ENCODE measurements around the gene GLT8D2.

DNA sequence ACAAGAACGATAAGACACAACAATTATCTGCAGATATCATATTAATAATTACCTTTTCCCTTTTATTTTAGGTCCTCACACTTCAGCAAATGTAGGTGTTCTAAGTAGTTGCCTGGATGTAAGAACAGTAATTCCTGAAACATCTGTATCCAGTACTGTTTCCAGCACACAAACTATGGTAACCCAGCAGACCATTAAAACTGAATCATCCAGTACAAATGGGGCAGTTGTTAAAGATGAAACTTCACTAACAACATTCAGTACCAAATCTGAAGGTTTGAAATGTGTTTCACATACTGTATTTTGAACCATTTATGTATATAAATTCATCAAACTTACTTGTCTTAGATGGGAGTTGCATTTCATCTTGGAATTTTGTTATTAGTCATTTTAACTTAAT, 45.3 kb upstream of the GLT8D2 start:
- no peak for TF ChIP-seq CTCF (conservative IDR thresholded peaks at IDR 0.05)
- TF ChIP-seq ZFX (IDR thresholded peaks at IDR 0.05): no peak
